ENCODE results near the gene GPATCH2. TPM values are rescaled to one million over a fixed set of nuclear protein-coding genes. Genes with fewer than 3 reads are reported as not detected.

GPATCH2 gene
- total RNA-seq, 1 experiment from 2014 or later: 11.3 TPM

DNA sequence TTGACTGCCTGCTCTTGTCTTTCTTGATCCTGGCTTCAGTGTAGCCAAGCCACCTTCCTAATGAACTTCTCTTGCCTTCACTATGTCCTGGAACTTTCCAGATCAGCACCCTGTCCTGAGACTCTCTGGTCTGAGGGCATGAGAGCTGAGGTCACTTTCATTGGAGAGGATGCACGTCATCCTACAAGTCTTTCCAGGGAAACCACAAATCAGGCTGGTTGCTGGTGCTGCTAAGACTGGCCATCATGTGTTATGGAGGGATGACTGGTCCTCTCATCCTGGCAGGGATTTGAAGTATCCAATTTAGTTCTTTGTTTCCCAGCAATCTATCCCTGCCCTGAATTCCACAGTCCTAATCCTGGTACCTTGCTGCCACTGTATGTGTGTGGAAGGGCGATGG lies 228.6 kb downstream of the GPATCH2 start:
- Histone ChIP-seq H3K36me3 (ENCODE audit: control insufficient read depth in 1 of 2, insufficient read depth in 2 of 2, low read length in 2 of 2) (no peaks in the 10 kb centered on the region), H3K4me1 (ENCODE audit: control insufficient read depth in 1 of 2, insufficient read depth in 2 of 2, low read length in 2 of 2) (no peaks in the 10 kb centered on the region), H3K9me3 (ENCODE audit: control insufficient read depth in 1 of 2, insufficient read depth in 1 of 2, low read depth in 1 of 2, low read length in 2 of 2) (no peaks in the 10 kb centered on the region), H3K9ac (ENCODE audit: low read length) (no peak overlapping the region), H2AFZ (ENCODE audit: low read depth, low read length, poor library complexity, severe bottlenecking) (no peak overlapping the region), H4K20me1 (ENCODE audit: insufficient read depth) (no peaks in the 10 kb centered on the region), H3K9me2 (ENCODE audit: insufficient read depth) (no peaks in the 10 kb centered on the region), H3K4me2 (ENCODE audit: low read length) (no peak overlapping the region), H3K4me3 (replicated peaks in 1 of 2; ENCODE audit: low read depth in 1 of 2, low read length in 2 of 2) (no peak overlapping the region), H3K27ac (ENCODE audit: low read depth, low read length) (no peak overlapping the region), H3K79me2 (ENCODE audit: insufficient read depth, low read length) (no peaks in the 10 kb centered on the region), H3K27me3 (ENCODE audit: insufficient read depth, low read length) (0 out of 2 replicates have a peak, but pooled peaks cover 5% of the 10 kb centered on the region)
- ChIA-PET RAD21 (ENCODE audit: low non-redundant PET in 1 of 2, low total read pairs in 2 of 2, uncharacterized antibody in 2 of 2, unreplicated experiment in 2 of 2) (no interaction called here), CTCF (no interaction called here), POLR2A (no interaction called here)
- ATAC-seq: no peak
- no TSS peak for BruUV-seq (replicated peaks)
- no peak for DNase-seq (ENCODE audit: low read depth, low spot score)
- intact Hi-C loops (cut with micrococcal nuclease): no loop called here
- TF ChIP-seq, protein P1, sequence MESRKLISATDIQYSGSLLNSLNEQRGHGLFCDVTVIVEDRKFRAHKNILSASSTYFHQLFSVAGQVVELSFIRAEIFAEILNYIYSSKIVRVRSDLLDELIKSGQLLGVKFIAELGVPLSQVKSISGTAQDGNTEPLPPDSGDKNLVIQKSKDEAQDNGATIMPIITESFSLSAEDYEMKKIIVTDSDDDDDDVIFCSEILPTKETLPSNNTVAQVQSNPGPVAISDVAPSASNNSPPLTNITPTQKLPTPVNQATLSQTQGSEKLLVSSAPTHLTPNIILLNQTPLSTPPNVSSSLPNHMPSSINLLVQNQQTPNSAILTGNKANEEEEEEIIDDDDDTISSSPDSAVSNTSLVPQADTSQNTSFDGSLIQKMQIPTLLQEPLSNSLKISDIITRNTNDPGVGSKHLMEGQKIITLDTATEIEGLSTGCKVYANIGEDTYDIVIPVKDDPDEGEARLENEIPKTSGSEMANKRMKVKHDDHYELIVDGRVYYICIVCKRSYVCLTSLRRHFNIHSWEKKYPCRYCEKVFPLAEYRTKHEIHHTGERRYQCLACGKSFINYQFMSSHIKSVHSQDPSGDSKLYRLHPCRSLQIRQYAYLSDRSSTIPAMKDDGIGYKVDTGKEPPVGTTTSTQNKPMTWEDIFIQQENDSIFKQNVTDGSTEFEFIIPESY (IDR thresholded peaks at IDR 0.05; ENCODE audit: extremely low read depth, insufficient replicate concordance, low read length): no peak
- TF ChIP-seq CEBPB (IDR thresholded peaks at IDR 0.05; ENCODE audit: low read depth): no peak
- TF ChIP-seq EZH2 (IDR thresholded peaks at IDR 0.05): no peak
- no peak for TF ChIP-seq CBX3 (IDR thresholded peaks at IDR 0.05; ENCODE audit: low read depth)
- no peak for TF ChIP-seq SRF (IDR thresholded peaks at IDR 0.05; ENCODE audit: low read depth)
- no peak for TF ChIP-seq YY1 (IDR thresholded peaks at IDR 0.05; ENCODE audit: extremely low read depth, insufficient replicate concordance, low read depth, low read length)
- no peak for TF ChIP-seq ZNF274 (IDR thresholded peaks at IDR 0.05; ENCODE audit: low read depth, low read length)
- TF ChIP-seq EZH2phosphoT487 (IDR thresholded peaks at IDR 0.05; ENCODE audit: borderline replicate concordance): no peak
- no peak for TF ChIP-seq RAD21 (IDR thresholded peaks at IDR 0.05; ENCODE audit: low read depth)
- no peak for TF ChIP-seq EGR1 (IDR thresholded peaks at IDR 0.05; ENCODE audit: low read depth)
- no peak for TF ChIP-seq POLR2A (IDR thresholded peaks at IDR 0.05; ENCODE audit: borderline replicate concordance, extremely low read depth, insufficient read depth, insufficient read length)
- TF ChIP-seq, protein P2, sequence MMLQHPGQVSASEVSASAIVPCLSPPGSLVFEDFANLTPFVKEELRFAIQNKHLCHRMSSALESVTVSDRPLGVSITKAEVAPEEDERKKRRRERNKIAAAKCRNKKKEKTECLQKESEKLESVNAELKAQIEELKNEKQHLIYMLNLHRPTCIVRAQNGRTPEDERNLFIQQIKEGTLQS (IDR thresholded peaks at IDR 0.05): no peak
- TF ChIP-seq JUND (IDR thresholded peaks at IDR 0.05): no peak
- no peak for TF ChIP-seq POLR2AphosphoS5 (IDR thresholded peaks at IDR 0.05; ENCODE audit: low read depth, low read length)
- no peak for TF ChIP-seq SP1 (IDR thresholded peaks at IDR 0.05; ENCODE audit: low read depth)
- TF ChIP-seq TCF7L2 (IDR thresholded peaks at IDR 0.05; ENCODE audit: borderline replicate concordance, extremely low read depth, insufficient read depth, insufficient read length): no peak
- TF ChIP-seq ELF1 (IDR thresholded peaks at IDR 0.05; ENCODE audit: borderline replicate concordance, low read depth): no peak
- TF ChIP-seq, protein P3, sequence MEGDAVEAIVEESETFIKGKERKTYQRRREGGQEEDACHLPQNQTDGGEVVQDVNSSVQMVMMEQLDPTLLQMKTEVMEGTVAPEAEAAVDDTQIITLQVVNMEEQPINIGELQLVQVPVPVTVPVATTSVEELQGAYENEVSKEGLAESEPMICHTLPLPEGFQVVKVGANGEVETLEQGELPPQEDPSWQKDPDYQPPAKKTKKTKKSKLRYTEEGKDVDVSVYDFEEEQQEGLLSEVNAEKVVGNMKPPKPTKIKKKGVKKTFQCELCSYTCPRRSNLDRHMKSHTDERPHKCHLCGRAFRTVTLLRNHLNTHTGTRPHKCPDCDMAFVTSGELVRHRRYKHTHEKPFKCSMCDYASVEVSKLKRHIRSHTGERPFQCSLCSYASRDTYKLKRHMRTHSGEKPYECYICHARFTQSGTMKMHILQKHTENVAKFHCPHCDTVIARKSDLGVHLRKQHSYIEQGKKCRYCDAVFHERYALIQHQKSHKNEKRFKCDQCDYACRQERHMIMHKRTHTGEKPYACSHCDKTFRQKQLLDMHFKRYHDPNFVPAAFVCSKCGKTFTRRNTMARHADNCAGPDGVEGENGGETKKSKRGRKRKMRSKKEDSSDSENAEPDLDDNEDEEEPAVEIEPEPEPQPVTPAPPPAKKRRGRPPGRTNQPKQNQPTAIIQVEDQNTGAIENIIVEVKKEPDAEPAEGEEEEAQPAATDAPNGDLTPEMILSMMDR (IDR thresholded peaks at IDR 0.05 in 2 of 3, conservative IDR thresholded peaks at IDR 0.05 in 1 of 3; ENCODE audit: borderline replicate concordance in 1 of 3, insufficient read depth in 1 of 3, low read depth in 2 of 3, low read length in 2 of 3): no peak
- TF ChIP-seq FOSL1 (IDR thresholded peaks at IDR 0.05; ENCODE audit: low read depth): no peak
- TF ChIP-seq, protein P4, sequence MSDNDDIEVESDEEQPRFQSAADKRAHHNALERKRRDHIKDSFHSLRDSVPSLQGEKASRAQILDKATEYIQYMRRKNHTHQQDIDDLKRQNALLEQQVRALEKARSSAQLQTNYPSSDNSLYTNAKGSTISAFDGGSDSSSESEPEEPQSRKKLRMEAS (IDR thresholded peaks at IDR 0.05): no peak
